ENCODE measurements around the gene PROCA1. TPM values are rescaled to one million over a fixed set of nuclear protein-coding genes. Genes with fewer than 3 reads are reported as not detected.

The PROCA1 gene
- total and polyA plus RNA-seq, 9 of the 15 experiments (the other 6 are each of a cell fraction or from before 2014, with no cell fraction given) = 0.78 to 16.2 (median 5.6) TPM

DNA sequence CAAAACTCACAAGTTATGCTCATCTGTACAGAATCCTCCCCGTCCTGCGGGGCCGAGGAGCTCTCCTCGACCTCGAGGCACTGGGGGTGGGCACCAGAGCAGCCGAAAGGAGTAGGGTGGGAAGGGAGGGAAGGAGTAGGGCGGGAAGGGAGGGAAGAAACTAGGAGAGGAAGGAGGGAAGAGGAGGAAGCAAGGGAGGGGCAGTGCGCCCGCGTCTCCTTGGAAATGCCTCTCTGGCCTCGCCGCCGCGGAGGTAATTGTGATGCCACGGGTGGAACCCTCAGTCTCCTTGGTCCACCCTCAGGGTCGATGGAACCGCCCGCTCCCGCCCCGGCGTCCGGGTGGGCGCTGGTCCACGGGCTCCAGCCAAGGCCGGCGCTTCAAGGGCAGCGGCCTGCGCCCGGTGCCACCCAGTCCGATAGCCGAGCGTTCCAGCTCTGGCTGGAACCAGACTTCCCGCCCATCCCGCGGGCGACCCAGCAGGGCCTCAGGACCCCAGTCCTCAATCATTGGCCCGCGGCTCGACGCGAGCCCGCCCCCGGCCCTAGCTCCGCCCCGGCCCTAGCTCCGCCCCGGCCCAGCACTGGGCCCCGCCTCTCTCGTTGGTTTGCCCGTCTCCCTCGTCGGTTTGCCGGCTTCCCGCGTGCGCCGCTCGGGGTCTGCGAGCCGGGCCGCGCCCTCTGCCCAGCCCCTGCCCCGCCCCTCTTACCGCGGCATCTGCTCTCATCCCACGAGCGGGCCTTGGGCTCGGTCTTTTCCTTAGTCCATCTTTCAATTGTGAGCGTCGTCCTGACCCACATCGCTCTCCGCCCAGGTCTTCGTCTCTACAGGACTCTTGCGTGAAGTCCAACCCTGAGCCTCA, 596 bp downstream of the PROCA1 start (continued):
- TF ChIP-seq, protein P1, sequence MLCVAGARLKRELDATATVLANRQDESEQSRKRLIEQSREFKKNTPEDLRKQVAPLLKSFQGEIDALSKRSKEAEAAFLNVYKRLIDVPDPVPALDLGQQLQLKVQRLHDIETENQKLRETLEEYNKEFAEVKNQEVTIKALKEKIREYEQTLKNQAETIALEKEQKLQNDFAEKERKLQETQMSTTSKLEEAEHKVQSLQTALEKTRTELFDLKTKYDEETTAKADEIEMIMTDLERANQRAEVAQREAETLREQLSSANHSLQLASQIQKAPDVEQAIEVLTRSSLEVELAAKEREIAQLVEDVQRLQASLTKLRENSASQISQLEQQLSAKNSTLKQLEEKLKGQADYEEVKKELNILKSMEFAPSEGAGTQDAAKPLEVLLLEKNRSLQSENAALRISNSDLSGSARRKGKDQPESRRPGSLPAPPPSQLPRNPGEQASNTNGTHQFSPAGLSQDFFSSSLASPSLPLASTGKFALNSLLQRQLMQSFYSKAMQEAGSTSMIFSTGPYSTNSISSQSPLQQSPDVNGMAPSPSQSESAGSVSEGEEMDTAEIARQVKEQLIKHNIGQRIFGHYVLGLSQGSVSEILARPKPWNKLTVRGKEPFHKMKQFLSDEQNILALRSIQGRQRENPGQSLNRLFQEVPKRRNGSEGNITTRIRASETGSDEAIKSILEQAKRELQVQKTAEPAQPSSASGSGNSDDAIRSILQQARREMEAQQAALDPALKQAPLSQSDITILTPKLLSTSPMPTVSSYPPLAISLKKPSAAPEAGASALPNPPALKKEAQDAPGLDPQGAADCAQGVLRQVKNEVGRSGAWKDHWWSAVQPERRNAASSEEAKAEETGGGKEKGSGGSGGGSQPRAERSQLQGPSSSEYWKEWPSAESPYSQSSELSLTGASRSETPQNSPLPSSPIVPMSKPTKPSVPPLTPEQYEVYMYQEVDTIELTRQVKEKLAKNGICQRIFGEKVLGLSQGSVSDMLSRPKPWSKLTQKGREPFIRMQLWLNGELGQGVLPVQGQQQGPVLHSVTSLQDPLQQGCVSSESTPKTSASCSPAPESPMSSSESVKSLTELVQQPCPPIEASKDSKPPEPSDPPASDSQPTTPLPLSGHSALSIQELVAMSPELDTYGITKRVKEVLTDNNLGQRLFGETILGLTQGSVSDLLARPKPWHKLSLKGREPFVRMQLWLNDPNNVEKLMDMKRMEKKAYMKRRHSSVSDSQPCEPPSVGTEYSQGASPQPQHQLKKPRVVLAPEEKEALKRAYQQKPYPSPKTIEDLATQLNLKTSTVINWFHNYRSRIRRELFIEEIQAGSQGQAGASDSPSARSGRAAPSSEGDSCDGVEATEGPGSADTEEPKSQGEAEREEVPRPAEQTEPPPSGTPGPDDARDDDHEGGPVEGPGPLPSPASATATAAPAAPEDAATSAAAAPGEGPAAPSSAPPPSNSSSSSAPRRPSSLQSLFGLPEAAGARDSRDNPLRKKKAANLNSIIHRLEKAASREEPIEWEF (CRISPR knock-in tag; IDR thresholded peaks at IDR 0.05) = no peak
- TF ChIP-seq HSF4 (CRISPR knock-in tag; IDR thresholded peaks at IDR 0.05; ENCODE audit: borderline replicate concordance) = no peak
- TF ChIP-seq, protein P2, sequence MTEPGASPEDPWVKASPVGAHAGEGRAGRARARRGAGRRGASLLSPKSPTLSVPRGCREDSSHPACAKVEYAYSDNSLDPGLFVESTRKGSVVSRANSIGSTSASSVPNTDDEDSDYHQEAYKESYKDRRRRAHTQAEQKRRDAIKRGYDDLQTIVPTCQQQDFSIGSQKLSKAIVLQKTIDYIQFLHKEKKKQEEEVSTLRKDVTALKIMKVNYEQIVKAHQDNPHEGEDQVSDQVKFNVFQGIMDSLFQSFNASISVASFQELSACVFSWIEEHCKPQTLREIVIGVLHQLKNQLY (CRISPR knock-in tag; conservative IDR thresholded peaks at IDR 0.05) = peak in 1 of 2 experiments; percentile 72; a peak in 1 of 4 replicates
- no peak for TF ChIP-seq POU5F1 (IDR thresholded peaks at IDR 0.05; ENCODE audit: borderline replicate concordance, low read depth, low read length, partially characterized antibody)
- TF ChIP-seq RFX5 (IDR thresholded peaks at IDR 0.05; ENCODE audit: low read depth, low read length) = no peak
- peak; percentile 79; the same call in 1 of the 2 replicates for TF ChIP-seq ZNF57 (CRISPR knock-in tag; IDR thresholded peaks at IDR 0.05)
- no peak for TF ChIP-seq HMG20B (CRISPR knock-in tag; IDR thresholded peaks at IDR 0.05)
- TF ChIP-seq, protein P3, sequence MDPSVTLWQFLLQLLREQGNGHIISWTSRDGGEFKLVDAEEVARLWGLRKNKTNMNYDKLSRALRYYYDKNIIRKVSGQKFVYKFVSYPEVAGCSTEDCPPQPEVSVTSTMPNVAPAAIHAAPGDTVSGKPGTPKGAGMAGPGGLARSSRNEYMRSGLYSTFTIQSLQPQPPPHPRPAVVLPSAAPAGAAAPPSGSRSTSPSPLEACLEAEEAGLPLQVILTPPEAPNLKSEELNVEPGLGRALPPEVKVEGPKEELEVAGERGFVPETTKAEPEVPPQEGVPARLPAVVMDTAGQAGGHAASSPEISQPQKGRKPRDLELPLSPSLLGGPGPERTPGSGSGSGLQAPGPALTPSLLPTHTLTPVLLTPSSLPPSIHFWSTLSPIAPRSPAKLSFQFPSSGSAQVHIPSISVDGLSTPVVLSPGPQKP (CRISPR knock-in tag; IDR thresholded peaks at IDR 0.05) = no peak
- TF ChIP-seq, protein P4, sequence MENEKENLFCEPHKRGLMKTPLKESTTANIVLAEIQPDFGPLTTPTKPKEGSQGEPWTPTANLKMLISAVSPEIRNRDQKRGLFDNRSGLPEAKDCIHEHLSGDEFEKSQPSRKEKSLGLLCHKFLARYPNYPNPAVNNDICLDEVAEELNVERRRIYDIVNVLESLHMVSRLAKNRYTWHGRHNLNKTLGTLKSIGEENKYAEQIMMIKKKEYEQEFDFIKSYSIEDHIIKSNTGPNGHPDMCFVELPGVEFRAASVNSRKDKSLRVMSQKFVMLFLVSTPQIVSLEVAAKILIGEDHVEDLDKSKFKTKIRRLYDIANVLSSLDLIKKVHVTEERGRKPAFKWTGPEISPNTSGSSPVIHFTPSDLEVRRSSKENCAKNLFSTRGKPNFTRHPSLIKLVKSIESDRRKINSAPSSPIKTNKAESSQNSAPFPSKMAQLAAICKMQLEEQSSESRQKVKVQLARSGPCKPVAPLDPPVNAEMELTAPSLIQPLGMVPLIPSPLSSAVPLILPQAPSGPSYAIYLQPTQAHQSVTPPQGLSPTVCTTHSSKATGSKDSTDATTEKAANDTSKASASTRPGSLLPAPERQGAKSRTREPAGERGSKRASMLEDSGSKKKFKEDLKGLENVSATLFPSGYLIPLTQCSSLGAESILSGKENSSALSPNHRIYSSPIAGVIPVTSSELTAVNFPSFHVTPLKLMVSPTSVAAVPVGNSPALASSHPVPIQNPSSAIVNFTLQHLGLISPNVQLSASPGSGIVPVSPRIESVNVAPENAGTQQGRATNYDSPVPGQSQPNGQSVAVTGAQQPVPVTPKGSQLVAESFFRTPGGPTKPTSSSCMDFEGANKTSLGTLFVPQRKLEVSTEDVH (IDR thresholded peaks at IDR 0.05; ENCODE audit: low read depth, partially characterized antibody) = no peak
- no peak for TF ChIP-seq DIDO1 (tag; IDR thresholded peaks at IDR 0.05; ENCODE audit: low read depth)
- TF ChIP-seq HNRNPH1 (optimal IDR thresholded peaks at IDR 0.05; ENCODE audit: low read depth, low read length) = no peak
- peak; percentile 73; the same call in 1 of the 2 replicates for TF ChIP-seq ATF7 (IDR thresholded peaks at IDR 0.05)
- no peak for TF ChIP-seq ZNF354B (CRISPR knock-in tag; IDR thresholded peaks at IDR 0.05)
- no peak for TF ChIP-seq ZNF232 (CRISPR knock-in tag; IDR thresholded peaks at IDR 0.05)
- TF ChIP-seq, protein P5, sequence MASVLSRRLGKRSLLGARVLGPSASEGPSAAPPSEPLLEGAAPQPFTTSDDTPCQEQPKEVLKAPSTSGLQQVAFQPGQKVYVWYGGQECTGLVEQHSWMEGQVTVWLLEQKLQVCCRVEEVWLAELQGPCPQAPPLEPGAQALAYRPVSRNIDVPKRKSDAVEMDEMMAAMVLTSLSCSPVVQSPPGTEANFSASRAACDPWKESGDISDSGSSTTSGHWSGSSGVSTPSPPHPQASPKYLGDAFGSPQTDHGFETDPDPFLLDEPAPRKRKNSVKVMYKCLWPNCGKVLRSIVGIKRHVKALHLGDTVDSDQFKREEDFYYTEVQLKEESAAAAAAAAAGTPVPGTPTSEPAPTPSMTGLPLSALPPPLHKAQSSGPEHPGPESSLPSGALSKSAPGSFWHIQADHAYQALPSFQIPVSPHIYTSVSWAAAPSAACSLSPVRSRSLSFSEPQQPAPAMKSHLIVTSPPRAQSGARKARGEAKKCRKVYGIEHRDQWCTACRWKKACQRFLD (CRISPR knock-in tag; IDR thresholded peaks at IDR 0.05) = peak; percentile 93
